Bronchial smooth muscle cell (primary cell): Measurements from ENCODE around the gene ISCA1. TPM values are rescaled to one million over a fixed set of nuclear protein-coding genes. Genes with fewer than 3 reads are reported as not detected.

ENCODE experiments used
- total RNA-seq: library from RNA; depleted of rRNA; stranded (reverse); fragments of >200 nt; gene quantifications from 2 replicates; pipeline ENCODE4 v1.2.1, GENCODE V29; 2014

The ISCA1 gene
- 10.4 and 14.0 TPM in 2 replicates for total RNA-seq

DNA sequence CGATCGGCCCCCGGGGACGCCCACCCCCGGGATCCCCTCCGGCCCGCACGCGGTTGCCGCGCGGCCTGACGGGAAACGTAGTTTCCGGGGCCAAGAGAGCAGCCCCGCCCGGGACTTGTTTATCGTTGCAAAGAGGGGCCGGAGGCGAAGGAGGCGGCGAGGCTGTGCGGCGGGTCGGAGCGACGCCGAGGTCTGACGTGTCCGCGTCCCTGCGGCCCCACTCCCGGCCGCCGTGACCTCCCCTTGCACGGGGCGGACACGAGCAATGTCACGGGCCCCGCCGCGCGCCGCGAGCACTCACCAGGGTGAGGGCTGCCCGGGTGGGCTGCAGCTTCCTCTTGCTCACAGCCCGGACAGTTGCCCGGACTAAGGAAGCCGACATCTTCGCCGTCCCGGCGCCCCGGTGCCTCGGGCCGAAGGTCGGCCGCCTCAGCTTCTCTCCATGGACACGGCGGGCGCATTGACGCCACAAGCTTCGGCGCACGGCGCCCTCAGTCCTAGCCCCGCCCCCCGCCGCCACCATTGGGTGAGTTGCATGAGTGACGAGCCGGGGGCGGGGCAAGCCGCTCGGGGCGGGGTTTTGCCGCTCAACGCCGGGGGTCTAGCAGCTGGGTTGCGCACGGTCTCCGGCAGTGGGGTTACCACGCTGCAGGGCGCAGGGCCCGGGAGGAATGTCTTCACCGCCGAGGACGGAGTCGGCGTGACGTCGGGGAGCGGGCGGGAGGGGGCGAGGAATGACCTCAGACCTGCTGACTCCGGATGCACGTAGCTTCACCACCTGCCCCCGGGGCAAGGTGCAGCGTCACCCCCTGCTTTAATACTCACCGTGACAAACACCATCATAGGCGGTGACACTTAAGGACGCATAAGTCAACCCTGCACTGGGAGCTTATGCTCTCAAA, at the start of gene ISCA1:
ISCA1 (minus strand) TSS at position 462 of the 902 bp plus-strand sequence; CDS start at position 382, 80 bp downstream.

GRCh38 chr9:86259557-86259956, 22.8 kb downstream of the ISCA1 start, which contains the start of gene C9orf153:
Gene C9orf153 (minus strand): TSS chr9:86259657. CDS start chr9:86229603, 30,054 bp downstream.

Other genes starting within 250 kb of the ISCA1 start
- 31.5 and 50.9 TPM in 2 replicates for gene GOLM1, start 183.0 kb downstream of the ISCA1 start, total RNA-seq
- 0.09 and 0.32 TPM in 2 replicates for gene C9orf153, start 22.9 kb downstream of the ISCA1 start, total RNA-seq
- gene TUT7, start 71.9 kb upstream of the ISCA1 start, total RNA-seq = 41.3 and 44.4 TPM in 2 replicates